Germinal center (tissue), 1 donor: ENCODE results near the gene CATSPERD.

Experiments
- DNase-seq: peaks from one replicate; pipeline ENCODE4 v3.0.0; 2012; ENCODE audit warnings: mixed read lengths, low spot score

The CATSPERD gene, protein sequence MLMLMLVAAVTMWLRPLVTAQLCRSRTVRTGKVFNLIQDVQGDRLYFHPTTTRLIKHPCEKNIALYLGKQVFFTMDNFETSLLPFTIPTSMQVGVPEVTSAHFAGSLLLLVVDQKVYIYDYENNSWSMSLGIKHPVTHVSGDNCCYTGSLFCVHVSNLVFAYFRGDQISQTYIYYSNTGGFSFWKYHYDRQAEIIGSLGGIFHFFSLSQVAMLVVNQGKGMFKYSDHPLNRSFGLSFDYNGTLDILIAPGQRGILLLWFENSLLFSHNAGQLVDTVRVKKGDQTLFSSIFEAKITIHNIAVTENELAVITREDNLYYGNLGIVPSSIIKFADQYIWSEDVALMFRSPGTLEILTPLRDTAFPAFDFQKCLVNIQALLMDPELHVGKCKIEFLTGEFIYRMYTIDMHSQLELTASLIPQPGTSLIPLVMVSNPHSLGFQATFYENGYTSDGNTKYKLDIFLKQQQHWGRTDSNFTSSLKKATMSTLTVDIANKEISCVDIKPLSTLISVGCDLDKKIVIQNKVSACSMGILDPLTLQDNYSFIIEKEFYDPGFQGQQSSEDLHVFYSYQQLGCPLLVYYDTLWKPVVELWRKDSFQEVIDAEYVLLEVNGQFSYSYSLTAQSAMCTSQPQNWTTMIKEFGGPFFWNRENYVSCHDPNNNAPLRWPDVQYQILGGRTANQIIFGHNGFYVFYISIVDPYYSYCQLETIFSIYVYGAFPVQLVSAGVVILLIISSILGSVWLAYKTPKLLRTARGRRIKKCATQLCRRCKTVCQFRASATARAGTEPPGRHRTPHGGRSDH

DNA sequence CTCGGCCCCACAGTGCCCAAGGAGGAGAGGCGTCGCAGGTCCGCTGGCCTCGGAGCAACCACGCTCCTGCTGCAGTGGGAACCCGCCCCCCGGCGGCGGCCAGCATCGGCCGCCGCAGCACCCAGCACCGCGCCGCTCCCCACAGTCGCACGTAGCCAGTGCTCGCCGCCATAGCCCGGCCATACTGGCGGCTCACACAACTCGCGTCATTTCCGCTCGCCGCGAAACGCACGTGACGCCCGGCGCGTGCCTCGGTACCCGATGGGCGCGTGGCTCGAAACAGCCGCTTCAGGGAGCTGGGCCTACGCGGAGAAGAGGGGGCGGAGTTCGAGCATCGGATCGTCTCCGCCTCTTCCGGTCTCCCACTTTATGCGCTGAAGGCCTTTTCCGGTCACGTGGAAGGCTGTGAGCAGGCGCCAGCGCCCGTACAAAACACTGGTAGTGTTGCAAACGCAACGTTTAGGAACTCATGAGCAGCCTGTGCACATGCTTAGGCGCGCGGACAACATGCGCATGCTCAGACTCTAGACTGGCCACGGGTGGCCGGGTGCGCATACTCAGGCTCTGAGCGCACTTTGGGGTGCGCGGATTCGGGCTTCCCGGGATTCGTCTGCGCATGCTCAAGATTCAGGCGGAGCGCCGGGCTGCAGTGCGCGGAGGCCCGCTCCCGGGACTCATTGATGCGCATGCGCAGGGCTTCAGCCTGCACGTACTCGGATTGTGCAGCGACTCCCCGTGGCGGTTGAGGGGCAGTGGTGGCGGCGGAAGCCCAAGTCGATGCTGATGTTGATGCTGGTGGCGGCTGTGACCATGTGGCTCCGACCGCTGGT lies at the start of gene CATSPERD, which contains the start of gene LONP1:
Gene CATSPERD (plus strand): TSS at position 677 of the 830 bp plus-strand sequence. CDS start 101 bp downstream, at position 778.
Gene LONP1 (minus strand): TSS at position 186 of the 830 bp plus-strand sequence. CDS start 14 bp downstream, at position 172.
- DNase-seq: peak; percentile 99

DNA sequence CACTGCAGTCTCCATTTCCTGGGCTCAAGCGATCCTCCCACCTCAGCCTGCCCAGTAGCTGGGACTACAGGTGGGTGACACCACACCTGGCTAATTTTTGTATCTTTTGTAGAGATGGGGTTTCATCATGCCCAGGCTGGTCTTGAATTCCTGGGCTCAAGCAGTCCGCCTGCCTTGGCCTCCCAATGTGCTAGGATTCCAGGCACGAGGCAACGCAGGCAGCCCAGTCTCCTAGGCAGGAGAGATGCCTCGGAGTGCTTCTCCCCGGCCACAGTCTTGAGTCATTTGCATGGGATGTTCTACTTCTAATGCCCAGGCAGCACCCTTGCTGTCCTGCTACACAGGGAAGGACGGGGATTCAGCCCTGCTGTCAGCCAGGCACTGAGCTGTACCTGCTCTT lies 48.8 kb upstream of the CATSPERD start:
- no peak for DNase-seq

DNA sequence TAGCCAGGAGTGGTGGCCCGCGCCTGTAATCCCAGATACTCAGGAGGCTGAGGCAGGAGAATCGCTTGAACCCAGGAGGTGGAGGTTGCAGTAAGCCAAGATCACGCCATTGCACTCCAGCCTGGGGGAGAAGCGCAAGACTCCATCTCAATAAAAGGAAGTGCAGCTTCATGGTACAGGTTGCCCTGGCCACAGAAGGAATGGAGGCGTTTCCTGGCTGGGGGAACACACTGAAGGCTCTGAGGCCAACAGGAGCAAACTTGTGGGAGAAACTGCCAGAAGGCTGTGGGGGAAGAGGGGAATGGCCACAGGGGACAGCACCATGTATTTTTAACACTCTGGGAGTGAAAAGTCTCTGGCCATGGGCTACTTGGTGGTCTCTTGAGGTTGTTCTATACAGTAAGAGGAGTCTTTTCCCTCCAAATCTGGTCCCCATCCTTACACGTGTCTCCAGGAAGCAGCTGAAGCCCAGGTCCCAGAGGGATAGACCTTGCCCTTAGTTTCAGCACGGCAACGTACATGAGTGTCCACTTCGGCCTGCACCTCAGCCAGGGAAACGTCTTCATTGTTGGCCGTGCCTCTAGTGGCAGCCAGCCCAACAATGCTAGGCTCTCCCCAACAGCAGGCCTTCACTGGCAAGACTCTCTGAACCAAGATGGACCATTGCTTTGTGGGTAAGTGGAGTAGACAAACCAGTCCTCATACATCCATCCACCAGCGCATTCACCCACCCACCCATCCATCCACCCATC lies 47.6 kb upstream of the CATSPERD start:
- DNase-seq: no peak

DNA sequence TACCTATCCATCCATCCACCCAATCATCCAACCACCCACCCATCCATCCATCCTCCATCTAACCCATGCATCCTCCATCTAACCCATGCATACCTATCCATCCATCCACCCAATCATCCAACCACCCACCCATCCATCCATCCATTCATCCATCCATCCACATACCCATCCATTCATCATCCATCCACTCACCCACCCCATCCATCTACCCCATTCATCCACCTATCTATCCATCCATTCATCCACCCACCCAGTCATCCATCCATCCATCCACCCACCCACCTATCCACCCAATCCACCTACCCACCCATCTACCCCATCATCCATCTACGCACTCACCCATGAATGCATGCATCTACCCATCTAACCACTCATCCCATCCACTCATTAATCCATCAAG lies 46.7 kb upstream of the CATSPERD start:
- no peak for DNase-seq

DNA sequence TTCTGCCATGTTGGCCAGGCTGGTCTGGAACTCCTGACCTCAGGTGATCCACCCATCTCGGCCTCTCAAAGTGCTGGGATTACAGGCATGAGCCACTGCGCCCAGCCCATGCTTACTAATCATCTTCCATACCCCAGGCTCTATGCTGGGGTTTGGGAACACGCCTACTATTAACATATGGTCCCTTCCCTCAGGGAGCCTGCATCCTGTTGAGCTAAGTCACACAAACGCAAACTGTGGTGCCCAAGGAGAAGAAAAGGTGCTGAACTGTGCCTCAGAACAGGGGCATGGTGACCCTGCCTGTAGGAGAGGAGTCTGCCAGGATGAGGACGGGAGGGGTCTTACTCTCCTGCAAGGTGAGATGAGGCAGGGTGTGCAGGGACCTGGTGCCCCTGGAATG lies 45.7 kb upstream of the CATSPERD start:
- DNase-seq: no peak

DNA sequence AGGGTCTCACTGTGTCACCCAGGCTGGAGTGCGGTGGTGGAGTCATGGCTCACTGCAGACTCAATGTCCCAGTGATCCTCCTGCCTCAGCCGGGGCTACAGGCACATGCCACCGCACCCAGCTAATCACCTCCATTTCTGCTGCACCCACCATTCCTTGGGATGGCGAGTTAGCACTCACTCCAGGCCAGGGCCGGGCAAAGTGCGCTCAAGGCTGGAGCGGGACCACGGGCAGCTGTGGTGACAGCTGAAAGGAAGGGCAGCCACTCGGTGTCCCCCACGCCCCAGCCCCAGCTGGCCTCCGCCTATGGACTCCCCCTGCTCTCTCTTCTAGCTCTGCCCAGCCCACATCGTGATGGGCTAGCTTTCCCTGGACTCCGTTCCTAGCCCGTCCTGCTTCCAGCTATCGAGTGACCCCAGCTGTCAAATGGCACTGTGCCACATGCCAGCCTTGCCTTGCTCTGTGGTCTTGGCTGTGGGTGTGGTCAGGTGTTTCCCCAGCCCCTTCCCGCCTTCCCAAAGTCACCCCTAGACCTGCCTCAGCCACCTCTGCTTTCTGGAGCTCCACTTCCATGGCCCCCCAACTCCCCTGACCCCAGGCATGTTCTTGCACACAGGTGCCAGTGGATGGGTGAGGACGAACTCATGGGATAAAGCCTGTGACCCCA lies 44.2 kb upstream of the CATSPERD start:
- no peak for DNase-seq

DNA sequence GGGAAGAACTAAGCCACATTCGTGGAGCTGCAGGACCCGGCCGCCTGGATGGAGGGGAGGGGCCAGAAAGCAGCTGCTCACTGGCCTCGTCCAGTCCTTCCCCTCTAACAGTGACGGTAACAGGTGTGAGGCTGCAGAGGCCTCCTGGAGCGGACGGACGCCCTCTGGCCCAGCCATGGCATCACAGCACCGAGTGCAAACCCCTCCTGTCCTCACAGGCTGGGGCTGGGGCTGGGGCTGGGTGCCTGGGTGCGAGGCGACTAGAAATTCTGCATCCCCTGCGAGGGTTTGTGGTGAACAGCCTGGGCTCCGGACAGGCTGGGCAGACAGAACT lies 43.7 kb upstream of the CATSPERD start:
- DNase-seq: no peak

DNA sequence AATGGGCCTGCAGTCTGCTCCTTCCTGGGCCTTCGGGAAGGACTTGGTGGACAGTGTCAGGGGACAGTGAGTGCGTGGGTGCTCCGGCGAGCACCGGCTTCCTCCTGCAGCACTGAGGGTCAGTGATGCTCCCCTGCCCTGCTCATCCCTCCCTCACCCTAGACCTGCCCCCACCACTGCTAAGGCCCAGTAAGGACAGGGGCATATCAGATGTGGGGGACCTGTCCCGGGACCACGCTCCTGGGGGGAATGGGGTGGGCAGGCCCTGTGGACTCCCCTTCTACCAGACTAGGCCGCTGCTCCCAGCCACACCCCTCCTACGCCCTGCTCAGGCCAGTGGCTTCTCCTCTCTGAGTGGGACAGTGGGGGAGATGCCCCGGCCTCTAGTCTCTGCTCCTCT lies 43.3 kb upstream of the CATSPERD start:
- DNase-seq: no peak

DNA sequence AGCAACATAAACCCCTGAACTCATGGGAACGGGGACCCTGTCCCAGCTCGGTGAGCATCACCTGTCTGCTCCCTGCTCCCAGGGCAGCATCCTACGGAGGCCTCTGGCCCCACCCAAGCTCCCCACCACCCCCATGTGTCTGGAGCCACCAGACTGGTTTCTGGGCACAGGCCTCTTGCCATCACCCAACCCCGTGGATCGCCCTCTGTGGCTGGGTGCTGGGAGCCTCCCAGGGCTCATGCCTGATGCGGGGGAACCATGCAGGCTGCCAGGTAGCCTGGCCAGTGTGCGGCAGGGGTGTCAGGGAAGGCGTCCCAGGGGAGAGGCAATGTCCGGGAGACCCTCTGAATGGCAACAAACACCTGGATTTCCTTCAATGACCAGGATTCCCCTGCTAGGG lies 42.9 kb upstream of the CATSPERD start:
- DNase-seq: no peak

DNA sequence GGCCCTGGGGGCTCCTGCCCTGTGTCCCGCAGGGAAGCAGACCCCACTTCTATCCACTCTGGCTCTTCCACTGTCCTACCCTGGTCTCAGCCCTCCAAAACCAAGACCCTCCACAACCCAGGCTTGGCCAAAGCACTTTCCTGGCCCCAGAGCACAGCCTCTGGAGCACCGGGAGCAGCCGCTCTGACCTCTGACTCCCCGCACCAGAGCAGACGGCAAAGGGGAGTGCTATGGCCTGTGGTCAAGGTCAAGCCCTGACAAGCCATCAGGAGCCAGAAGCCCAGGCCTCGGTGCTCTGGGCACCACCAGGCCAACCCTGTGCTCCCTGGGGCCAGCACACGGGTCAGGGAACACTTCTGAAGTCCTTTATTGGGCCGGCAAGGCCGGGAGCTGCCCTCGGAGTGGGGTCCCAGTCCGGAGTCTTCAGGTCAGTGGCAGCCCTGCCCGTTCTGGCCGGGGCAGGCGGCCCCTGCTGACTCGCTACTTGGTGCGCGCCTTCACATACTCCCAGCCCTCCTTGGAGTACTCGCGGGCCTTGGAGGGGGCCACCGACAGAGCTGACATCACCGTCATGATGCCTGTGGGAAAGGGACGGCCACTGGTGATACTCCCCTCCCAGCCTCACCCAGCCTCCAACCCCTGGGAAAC lies 42.2 kb upstream of the CATSPERD start:
- no peak for DNase-seq

DNA sequence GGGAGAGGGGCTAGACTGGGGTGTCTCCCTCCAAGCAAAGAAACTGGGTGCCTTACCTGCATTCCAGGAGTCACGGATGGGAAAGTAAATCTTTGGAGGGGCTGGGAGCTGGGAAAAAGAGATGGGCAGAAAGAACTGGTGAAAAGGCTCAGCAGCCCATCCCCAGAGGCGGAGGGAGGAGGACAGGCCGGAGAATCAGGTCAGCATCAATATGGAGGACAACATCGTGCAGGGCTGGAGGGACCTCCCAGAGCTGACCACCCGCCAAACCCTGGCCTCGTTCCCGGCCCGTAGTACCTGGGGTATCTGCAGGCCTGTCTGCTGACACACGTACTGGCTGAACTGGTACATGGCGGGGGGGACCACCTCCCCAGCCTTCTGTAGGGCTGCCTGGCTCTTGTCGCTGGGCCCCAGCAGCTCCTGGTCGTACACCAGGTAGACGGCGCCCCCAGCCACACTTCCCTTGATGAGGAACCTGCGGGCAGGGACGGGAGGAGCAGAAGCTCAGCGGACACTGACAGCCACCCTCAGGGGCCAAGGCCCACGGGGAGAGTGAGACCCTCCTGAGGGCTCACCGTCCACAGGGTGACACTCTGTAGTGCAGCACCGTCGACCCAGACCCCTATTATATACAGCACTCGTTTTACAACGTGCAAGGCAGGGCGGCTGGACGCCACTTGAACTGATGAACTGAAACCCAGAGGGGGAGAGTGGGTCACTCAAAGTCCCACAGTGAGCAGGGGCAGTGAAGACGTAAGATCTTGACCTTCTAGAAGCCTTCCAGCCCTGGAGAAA lies 41.0 kb upstream of the CATSPERD start:
- no peak for DNase-seq

DNA sequence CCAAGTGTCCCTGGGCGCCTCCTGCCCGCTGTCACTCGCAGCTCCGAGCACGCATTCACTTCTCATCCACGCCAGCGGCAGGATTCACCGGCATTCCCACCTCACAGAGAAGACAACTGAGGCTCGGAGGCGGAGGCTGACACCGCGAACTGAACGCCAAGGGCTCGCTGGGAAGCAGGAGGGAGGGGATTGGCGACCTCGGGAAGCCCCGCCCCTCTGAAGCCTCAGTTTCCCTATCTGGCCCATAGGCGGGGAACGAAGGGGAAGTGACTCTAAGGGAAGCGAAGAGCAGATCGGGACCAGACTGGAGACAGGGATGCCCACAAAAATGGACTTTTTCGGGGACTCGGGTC lies 40.4 kb upstream of the CATSPERD start:
- DNase-seq: no peak

DNA sequence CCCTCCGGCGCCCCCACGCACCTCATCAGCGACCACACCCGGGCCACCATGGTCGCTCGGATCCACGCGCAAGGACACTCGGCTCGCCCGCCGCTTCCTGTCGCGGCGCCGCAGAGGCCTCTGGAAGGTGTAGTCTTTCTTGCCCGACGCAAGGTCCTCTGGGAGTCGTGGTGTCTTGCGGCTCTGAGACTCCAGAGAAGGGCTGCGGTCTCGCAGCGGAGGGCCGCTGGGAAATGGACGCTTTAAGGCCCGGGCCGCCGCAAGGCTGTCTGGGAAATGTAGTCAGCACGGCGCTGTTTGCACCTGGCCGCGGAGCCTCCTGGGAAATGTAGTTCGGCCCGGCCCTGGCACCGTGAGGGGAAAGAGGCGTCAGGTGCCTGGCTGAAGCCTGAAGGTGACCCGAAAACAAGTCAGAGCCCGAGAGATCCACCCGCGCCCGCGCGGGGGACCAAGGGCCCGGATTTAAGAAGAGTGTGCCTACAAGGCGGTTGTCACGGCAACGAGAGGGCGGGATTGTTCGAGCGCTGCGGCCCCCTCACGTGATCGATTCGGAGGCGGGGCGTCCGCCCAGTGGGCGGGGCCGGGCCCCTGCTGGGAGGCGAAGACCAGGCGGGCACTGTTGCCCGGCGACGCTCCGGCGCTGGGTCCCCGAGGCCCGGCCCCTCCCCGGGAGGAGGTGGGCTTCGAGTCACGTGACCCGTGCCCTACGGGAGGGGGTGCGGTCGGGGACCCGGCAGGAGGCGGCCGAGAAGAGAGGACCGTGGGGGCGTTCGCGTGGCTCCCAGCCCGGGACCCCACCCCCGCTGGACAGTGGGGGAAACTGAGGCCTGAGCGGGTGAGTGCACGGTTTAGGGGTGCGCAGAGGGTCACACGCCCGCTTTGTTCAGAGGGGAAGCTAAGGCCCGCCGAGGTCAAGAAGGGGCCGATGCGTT lies 39.7 kb upstream of the CATSPERD start, which contains the start of the genes HSD11B1L and MICOS13:
Gene HSD11B1L (plus strand): TSS at position 591 of the 932 bp plus-strand sequence. CDS start 3,806 bp downstream, outside the sequence.
Gene MICOS13 (minus strand): TSS at position 80 of the 932 bp plus-strand sequence. CDS start 30 bp downstream, at position 50.
- peak; percentile 95 for DNase-seq

DNA sequence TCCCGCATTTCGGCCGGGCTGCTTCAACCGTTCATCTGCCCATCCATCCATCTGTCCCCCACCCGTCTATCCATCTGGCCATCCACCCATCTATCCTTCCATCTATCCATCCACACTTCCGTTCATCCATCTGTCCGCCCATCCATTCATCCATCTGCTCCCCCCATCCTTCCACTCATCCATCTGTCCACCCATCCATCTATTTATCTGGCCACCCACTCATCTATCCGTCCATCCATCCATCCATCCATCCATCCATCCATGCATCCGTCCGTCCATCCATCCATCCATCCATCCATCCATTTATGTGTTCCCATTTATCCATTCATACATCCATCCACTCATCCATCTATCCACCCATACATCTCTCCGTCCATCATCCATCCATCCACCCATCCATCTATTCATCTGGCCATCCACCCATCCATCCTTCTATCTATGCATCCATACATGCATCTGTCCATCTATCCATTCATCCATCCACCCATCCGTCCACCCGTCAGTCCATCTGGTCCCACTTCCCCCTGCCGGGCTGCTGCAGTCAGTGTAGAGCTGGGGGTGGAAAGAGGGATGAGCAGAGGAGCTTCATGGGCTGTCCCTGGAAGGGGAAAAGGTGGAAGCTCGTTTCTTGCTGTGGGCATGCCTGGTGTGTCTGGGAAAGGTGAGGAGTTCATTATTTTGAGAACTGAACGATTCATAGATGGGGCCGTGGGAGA lies 38.9 kb upstream of the CATSPERD start:
- no peak for DNase-seq

DNA sequence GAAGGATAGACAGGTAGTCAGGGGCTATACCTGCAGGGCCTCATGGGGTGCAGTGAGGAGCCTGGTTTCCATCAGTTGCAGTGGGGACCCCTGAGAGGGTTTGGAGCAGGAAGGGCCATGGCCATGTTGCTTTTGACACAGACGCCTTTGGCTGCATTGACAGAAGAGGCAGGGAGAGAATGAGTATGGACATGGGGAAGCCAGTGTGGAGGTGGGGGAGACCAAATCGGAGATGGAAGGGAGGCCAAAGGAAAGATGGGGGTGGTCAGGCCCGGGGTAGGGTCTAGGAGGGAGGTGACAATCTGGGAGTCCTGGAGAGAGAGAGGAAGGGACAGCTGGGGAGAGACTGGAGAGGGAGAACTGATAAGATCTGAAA lies 38.3 kb upstream of the CATSPERD start:
- no peak for DNase-seq

DNA sequence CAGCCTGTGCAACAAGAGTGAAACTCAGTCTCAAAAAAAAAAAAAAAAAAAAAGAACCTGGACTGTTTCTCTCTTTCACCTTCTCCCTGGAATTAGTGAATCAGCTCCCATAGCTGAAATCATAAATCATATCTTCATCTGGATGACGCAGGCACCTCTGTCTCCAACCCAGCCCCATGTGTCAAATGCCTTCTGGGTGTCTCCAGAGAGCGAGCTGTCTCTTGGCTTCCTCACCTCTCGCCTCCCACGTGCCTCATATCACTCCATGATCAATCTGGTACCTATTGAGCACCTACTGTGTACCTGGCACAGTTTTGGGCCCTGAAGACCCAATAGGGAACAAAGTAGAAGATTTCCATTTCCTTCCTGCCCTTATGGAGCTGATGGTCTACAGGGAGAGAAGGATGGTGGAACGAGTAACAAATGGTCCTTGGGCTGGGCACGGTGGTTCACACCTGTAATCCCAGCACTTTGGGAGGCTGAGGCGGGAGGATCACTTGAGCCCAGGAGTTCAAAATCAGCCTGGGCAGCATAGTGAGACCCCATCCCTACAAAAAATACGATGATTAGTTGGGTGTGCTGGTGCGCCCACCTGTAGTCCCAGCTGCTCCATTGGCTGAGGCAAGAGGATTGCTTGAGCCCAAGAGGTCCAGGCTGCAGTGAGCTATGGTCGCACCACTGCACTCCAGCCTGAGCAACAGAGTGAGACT lies 37.1 kb upstream of the CATSPERD start:
- DNase-seq: no peak
